ENCODE data around the gene ZNF407.

The ZNF407 gene

DNA sequence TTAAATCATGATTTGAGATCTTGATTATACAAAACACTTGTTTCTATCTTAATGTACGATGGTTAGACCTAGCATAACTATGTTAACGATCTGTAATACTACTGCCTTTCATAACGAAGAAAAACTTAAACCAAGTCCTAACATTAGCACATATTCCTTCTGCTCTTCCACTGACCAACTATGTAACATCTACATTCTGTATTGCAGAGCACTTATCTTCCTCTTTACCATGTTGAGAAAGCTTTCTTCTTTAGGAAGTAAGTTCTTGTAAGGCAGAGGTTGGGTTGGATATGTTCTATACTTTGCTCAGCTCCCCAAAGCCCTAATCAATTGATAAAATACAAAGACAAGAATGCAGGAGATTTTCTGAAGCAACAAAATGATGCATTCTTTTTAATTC, 7.9 kb upstream of the ZNF407 start:
- DNase-seq: no peak

DNA sequence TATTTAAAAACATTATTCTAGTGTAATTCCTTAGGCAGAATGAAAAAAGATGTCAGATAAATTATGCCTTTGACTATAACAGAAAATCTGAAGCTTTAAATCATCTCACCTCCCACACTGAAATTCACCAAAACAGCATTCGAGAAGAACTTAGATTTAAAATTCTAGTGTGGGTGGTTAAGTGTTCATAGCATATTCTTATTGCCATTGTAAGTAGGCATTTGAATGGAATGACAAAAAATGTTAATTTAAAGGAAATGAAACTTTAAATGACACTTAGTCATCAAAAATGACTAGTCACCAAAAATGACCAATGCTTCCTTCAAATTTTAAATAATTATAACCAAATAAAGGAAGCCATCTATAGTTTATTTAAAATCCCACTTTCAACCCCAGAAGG, 7.0 kb upstream of the ZNF407 start:
- DNase-seq: no peak

DNA sequence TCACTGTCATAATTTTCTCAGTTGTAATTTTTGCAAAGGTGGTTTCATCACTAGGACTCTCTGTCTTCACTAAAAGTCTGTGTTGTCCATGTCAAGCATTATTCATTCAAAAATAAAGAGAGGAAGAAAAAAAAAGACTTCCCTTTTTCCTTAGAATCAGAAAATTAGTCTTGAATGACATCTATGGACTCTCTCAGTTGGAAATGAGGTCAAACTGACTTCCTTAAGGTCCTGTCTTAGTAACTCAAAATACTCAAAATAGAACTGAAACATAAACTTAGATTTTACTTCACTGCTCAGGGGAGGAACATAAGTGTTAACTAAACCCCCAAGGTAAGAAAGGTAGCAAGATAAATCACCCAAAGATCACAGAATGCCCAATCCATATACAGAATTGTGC, 2.2 kb upstream of the ZNF407 start:
- DNase-seq: no peak

DNA sequence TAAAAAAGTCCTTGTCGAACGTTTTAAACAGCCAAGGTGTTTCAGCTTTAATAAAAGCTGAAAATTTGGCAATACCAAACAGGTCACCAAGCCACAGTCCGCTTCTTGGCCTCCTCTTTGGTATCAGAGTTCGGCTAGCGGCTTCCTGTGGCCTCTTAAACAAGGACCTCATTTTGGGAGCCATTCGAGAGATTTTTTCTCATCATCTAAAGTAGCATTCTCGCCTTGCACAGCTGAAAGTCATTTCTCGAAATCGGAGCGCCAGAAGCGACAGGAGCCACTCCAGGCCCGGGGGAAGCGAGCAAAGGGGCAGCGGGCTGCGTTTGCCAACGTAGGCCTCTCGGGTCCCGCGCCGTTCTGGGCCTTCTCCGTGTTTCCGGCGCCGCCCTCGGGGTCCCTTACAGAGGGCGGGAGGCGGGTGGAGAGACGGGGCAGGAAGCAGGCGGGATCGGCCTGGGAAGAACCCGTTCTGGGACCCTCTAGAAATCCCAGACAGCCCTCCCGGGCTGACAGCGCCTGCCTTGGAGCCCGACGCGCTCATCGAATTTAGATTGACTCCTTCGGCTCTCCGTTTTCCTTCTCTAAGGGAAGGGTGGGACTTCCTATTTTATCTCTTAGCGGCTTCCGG, 522 bp upstream of the ZNF407 start:
- peak; percentile 82 for DNase-seq

DNA sequence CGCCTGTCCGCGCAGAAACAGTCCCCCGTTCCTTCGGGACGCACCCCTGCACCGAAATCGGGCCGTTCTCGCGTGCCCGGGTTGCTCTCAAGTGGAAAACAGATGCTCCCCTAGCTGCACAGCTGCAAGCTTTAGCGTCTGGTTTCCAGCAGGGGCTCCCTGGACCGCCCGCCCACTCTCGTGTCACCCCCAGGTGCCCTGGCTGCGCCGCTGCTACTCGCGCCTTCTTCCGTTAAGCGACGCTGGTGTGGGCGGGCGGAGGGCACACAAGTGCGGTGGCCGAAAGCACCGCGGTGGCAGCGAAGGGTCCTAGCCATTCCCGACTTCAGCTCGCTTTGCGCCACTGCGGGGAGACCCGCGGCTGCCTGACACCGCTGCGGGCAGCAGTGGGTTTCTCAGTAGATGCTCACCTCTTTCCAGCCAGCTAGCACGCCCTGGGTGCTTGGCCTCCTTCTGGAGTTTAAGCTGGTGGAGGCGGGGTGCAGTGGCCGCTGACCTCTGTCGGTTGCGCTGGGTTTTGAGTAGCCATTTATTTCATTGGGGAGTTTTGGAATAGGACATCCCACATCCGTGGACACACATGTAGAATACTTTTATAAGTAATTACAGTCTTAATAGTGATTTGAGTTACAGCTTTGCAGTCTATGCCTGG, 806 bp downstream of the ZNF407 start:
- DNase-seq: peak; percentile 54

DNA sequence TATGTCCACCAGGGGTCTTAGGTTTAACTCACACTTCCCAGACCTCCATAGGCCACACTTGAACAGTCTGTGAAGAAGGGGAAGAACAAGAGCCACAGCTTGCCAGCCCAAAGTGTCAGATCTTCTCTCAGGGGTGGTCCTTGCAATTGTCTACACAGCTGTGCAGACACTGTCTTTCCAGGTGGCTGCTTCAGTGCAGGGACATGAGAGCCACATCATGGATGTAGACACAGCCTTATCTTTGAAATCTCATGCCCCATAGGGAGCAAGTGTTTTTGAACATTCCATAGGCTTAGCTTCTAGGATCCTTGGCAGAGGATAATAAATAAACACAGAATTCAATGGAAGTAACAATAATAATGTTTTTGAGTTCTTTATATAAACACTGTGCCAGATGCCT, 6.7 kb downstream of the ZNF407 start:
- no peak for DNase-seq

DNA sequence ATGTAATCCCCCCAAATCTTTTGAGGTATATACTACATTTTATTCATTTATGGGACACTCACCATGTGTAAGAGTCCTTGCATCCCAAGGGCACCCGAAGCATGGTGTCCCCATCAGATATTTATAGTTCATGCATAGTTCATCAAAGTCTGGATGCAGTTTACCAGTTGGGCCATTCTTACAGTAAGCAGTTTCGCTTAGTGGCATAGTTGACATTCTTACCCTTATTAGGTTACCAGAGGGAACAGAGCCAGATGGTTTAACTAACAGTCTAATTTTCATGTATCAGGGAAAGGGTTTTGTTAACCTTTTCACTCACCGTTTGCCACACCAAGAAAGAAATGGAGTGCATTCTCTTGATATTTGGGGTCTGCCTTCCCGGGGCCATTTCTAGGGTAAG, 7.1 kb downstream of the ZNF407 start:
- DNase-seq: no peak

DNA sequence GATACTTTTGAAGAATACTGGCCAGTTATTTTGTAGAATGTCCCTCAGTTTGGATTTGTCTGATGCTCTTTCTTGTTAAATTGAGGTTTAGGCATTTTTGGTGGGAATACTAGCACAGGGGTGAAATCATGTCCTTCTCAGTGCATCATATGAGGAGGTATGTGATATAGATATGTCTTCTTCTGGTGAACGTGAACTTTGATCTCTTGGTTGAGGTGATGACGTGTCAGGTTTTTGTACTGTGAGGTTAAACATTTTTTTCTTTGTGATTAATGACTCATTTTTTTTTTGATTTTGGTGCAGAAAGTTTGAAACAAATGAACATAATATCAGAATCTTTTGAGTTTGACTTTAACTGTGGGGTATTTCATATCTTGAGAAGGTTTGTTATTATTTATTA, 11.0 kb downstream of the ZNF407 start:
- DNase-seq: no peak

DNA sequence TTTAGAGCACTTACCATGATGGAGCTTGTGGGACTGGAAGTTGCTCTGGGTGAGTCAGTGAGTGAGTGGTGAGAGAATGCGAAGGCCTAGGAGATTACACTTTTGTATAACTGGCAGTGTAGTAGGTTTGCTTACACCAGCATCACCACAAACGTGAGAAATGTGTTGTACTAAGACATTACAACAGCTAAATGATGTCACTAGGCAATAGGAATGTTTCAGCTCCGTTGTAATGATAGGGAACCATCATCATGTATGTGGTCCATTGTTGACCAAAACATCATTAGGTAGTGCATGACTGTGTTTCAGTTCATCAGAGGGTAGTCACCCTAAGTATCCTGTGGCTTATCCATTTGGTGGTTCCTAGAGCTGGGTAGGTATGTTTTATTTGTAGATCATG, 11.9 kb downstream of the ZNF407 start:
- DNase-seq: no peak

DNA sequence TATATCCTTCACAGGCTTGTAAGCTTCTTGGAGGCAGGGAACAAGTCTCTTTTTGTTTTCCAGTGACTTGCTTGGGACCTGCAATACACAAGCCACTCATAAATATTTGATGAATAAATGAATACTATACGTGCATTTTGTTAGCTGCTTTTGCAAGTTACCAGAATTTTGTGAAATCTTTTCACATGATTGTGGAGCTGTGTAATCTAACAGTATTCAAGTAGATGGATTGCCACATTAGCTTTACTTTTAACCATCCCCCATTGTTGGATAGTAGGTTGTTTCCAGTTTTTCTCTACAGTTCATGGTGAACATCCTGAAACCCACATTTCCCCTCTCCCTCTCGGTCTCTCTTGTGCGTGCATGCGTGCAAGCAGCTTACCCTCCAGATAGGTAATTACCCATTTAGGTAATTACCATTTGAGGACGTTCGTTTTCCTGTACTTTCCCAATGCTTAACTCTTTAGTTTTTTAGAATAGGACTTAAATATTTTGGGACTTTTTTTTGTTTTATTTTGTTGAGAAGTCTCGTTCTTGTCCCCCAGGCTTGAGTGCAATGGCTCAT, 12.5 kb downstream of the ZNF407 start:
- DNase-seq: no peak

DNA sequence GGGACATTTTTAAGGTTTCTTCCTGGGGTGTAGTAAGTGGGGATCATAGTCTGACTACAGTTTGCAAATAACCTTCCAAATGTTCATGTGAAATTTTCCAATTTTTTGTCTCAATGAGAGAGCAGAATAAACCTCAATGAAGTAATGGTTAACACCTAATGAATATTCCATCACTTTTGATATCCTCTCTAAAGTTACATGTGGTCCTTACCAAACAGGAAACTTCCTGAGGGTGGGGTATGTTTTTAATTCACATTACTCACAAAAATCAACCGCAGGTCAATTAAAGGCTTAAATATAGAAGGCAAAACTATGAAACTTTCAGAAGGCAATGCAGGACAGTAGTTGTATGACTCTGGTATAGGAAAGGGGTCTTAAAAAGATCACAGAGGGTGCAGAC, 13.2 kb downstream of the ZNF407 start:
- no peak for DNase-seq

DNA sequence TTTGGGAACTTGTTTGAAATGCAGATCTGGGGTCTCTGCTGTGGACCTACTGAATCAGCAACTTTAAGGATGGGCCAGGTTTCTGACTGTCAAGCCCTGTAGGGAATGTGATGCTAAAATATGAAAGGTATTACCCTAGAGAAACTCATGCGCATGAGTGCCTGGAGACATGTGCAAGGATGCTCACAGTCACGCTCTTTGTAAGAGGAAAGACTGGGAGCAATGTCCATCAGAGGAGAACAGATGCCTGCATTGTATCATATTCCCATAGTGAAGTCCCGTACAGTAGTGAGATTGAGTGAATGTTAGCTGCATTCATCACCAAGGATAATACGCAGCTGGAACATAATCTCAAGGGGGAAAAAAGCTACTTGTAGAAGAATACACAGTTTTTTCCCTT, 14.1 kb downstream of the ZNF407 start:
- no peak for DNase-seq

DNA sequence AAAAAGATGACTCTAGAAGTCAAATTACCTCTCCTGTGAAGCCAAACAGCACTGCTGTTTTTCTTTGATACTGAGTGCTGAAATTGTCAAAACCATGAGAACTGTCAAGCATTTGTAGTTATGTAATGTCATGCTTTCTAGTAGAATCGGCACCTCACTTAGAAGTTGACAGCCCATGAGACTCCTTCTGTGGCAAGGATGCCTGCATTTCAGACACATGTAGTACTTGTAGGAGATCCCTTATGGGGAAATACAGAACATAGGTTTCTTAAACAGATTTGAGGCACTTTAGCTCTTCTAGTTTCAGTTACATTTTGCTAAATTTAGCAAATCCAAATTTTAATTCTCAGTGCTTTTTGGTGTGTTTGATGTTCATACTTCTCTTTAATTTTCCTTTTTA, 15.7 kb downstream of the ZNF407 start:
- no peak for DNase-seq

DNA sequence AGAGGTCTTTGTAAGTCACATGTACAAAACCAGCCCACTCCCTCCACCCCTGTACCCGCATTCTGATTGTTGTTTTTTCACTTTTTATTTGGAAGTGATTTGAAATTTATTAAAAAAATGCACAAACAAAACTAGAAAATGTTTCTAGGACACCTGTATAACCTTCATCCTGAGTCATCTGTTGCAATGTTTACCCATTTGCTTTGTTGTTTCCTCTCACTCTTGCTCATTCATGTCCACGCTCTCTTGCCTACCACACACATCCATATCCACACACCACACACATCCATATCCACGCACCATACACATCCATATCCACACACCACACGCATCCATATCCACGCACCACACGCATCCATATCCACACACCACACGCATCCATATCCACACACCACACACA, 18.8 kb downstream of the ZNF407 start:
- DNase-seq: no peak

DNA sequence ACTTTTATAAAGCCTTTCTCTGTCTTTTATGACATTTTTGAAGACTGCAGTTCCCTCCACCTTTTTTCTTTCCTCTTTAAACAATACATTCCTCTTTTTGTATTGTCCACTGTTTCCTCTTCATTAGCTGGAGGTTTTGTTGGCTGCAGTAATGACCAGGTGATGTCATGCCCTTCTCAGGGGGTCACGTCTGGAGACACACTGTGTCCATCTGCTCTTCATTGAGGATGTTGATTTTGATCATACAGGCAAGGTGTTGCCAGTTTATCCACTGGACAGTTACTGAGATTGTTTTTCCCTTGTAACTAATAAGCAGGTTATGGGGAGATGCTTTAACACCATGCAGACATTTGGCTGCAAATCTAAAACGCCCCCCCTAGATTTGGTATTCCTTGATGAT, 19.8 kb downstream of the ZNF407 start:
- no peak for DNase-seq

DNA sequence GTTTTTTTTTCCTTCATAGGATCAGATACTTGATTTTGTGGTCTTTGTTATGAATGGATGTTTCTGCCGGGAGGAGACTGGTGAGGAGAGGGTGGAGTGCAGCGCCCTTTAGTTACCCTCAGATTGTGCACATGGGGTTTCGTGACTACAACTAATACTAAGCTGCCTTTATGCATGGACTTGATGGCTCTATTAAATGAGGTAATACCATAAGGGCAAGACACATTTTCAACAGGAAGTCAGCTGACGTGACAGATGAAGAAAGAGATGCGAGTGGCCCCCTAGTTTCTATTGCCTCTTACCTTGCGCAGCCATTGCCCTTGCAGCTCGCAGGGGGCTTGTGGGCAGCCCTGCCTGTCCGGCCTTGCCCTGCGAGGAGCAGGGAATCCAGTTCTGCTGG, 24.4 kb downstream of the ZNF407 start:
- DNase-seq: no peak

DNA sequence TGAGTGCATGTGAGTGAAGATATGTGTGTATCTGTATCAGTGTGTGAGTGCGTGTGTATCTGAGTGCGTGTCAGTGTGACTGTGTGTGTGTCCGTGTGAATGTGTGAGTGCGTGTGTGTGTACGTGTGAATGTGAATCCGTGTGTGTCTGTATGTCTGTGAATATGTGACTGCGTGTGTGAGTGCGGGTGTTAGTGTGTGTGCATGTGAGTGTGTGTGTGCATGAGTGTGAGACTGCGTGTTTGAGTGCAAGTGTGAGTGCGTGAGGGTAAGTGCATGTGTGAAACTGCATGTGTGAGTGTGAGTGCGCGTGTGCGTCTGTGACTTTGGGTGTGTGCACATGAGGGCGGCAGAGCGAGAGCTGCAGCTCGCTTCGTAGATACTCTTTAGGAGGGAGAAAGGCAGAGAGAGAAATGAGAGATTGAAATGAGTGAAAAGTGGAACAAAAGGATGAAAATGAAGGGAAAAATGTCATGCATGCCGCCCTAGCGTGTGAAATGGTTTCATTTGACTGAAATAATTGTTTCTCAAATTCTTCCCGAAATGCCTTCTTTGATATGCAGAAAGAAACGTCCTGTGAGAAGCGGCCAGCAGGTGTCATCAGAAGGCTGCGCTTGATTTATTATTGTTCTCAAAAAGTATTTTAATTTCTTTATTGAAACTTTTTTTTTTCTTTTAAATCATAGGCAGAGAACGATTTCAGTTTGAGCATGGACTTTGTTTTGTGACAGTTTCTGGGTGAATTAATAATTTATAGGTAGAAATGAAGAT, 25.6 kb downstream of the ZNF407 start:
- DNase-seq: no peak

DNA sequence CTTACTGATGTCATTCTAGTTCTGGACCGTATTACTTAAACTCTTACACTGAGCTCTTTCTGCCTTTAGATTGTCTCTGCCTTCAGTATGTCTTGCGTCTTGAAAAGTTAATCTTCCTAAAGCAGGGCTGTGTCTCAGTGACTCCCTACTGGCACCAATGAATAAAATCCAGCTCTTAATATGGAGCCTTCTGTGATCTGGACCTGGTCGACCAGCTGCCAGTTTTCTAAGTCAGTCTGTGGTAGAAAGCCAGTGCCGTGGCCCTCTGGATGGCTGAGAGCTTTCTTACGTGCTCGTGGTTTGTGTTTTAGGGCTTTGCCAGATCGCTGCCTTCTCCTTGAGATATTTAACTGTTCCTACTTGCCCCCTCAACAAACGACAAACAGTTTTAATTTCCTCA, 26.8 kb downstream of the ZNF407 start:
- no peak for DNase-seq

DNA sequence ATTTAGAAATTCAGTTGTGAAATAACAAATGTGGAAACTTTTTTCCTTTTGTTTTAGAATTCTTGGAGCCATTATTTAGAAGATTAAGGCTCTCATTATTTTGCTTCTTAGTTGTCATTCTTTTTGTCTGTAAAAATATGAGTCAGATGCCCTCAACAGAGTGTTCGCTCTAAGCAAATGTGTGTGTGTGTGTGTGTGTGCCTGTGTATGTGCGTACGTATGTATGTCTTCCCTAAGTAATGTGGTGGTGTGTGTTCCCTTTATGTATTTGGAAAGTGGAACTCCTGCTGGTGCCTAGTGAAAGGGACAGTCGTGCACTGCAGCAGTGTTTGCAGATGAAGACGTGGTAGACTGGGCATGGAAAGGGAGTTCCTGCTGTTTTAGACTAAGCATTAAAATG, 27.5 kb downstream of the ZNF407 start:
- peak; percentile 14 for DNase-seq

DNA sequence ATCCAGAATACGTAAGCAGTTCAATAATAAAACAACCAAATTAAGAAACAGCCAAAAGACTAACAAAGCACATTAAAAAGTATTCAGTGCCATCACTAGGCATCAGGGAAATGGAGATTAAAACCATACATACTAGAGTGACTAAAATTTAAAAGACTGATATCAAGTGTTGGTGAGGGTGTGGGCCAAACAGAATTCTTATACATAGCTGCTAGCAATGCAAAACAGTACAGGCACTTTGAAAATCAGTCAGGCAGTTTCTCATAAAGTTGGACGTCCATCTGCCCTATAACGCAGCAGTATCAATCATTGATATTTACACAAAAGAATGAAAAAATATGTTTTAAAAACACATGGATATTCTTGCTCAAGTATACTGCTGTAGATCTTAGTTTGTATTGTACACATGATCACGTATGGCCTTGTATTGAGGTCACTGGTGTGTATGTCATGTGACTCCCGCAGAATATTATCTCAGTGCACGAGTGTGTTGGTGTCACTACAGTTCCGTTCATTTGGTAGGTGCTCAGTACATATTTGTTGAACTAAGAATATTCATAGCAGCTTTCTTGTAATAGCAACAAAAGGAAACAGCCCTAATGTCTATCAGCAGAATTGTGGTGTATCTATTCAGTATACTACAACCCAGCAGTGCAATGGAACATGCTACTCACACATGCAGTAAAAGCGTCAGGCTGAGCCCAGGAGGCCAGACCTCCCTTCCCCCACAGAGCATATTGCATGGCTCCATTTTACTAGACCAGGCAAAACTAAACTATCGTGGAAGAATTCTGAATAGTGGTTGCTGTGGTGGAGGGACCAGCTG, 28.6 kb downstream of the ZNF407 start:
- DNase-seq: no peak

DNA sequence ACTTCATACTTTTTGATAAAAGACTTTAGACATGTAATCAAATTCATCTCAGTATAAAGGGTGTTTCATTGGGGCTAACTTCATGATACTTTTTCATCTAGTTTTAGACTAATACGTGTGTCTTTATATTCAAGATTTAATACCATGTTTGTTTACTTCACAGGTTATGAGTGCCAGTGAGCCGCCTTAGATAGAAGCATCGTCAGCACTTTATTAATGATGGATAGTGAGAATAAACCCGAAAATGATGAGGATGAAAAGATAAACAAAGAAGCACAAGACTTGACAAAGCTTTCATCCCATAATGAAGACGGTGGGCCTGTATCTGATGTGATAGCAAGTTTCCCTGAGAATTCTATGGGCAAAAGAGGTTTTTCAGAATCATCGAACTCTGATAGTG, 33.1 kb downstream of the ZNF407 start:
- no peak for DNase-seq

DNA sequence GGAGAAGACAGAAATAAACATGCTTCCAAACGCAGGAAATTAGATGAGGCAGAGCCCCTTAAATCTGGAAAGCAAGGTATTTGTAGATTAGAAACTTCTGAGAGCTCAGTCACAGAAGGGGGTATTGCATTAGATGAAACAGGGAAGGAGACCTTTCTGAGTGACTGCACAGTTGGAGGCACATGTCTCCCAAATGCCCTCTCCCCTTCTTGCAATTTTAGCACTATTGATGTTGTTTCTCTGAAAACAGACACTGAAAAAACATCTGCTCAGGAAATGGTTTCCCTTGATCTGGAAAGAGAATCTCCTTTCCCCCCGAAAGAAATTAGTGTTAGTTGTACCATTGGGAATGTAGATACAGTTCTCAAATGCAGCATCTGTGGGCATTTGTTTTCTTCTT, 33.5 kb downstream of the ZNF407 start:
- no peak for DNase-seq

DNA sequence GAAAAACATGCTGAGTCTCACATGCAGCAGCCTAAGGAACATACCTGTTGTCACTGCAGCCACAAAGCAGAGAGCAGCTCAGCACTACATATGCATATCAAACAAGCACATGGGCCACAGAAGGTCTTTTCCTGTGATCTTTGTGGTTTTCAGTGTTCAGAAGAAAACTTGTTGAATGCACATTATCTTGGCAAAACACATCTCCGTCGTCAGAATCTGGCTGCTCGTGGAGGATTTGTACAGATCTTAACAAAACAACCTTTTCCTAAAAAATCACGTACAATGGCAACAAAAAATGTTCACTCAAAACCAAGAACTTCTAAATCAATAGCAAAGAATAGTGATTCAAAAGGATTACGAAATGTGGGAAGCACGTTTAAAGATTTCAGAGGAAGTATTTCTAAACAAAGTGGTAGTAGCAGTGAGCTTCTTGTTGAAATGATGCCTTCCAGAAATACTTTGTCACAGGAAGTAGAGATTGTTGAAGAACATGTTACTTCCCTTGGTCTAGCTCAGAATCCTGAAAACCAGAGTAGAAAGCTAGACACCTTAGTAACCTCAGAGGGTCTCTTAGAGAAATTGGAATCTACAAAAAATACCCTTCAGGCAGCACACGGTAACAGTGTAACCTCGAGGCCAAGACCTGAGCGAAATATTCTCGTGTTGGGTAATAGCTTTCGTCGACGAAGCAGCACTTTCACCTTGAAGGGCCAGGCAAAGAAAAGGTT, 34.1 kb downstream of the ZNF407 start:
- no peak for DNase-seq
